GM18861 (cell line): ENCODE measurements around the gene ZNF862.

Experiments used
- ATAC-seq: cut with Tn5 transposase; IDR thresholded peaks from one replicate; pipeline ENCODE4 v1.9.1; 2021; ENCODE audit not compliant: unreplicated experiment

The ZNF862 gene

GRCh38 chr7:149809215-149809614 lies 29.0 kb upstream of the ZNF862 start:
- no peak for ATAC-seq

GRCh38 chr7:149811221-149811620 lies 27.0 kb upstream of the ZNF862 start:
- ATAC-seq = no peak

- no peak for ATAC-seq
Measured at GRCh38 chr7:149811831-149812490, 26.2 kb upstream of the ZNF862 start.

GRCh38 chr7:149813254-149814035 lies 24.7 kb upstream of the ZNF862 start:
- ATAC-seq = no peak

GRCh38 chr7:149814494-149814893 lies 23.7 kb upstream of the ZNF862 start:
- no peak for ATAC-seq

GRCh38 chr7:149815121-149815520 lies 23.1 kb upstream of the ZNF862 start:
- ATAC-seq = no peak

- no peak for ATAC-seq
Measured at GRCh38 chr7:149815661-149816266, 22.4 kb upstream of the ZNF862 start.

- ATAC-seq = no peak
Measured at GRCh38 chr7:149816267-149816751, 21.9 kb upstream of the ZNF862 start.

GRCh38 chr7:149816794-149817193 lies 21.4 kb upstream of the ZNF862 start:
- ATAC-seq = no peak

- no peak for ATAC-seq
Measured at GRCh38 chr7:149817301-149817771, 20.8 kb upstream of the ZNF862 start.

GRCh38 chr7:149817836-149818535 lies 20.2 kb upstream of the ZNF862 start:
- no peak for ATAC-seq

GRCh38 chr7:149818536-149818840 lies 19.7 kb upstream of the ZNF862 start:
- no peak for ATAC-seq

- ATAC-seq = no peak
Measured at GRCh38 chr7:149819141-149819960, 18.8 kb upstream of the ZNF862 start.

GRCh38 chr7:149819961-149820340 lies 18.2 kb upstream of the ZNF862 start:
- ATAC-seq = no peak

GRCh38 chr7:149820622-149821190 lies 17.5 kb upstream of the ZNF862 start:
- no peak for ATAC-seq

GRCh38 chr7:149821191-149822148 lies 16.7 kb upstream of the ZNF862 start:
- ATAC-seq = no peak

- no peak for ATAC-seq
Measured at GRCh38 chr7:149822353-149822943, 15.7 kb upstream of the ZNF862 start.

GRCh38 chr7:149823191-149823630 lies 15.0 kb upstream of the ZNF862 start:
- no peak for ATAC-seq
